ENCODE results near the gene PECR. TPM values are rescaled to one million over a fixed set of nuclear protein-coding genes. Genes with fewer than 3 reads are reported as not detected.

PECR gene
- total RNA-seq, 2 donors from 2014 or later, result 20.2 to 26.6 TPM

DNA sequence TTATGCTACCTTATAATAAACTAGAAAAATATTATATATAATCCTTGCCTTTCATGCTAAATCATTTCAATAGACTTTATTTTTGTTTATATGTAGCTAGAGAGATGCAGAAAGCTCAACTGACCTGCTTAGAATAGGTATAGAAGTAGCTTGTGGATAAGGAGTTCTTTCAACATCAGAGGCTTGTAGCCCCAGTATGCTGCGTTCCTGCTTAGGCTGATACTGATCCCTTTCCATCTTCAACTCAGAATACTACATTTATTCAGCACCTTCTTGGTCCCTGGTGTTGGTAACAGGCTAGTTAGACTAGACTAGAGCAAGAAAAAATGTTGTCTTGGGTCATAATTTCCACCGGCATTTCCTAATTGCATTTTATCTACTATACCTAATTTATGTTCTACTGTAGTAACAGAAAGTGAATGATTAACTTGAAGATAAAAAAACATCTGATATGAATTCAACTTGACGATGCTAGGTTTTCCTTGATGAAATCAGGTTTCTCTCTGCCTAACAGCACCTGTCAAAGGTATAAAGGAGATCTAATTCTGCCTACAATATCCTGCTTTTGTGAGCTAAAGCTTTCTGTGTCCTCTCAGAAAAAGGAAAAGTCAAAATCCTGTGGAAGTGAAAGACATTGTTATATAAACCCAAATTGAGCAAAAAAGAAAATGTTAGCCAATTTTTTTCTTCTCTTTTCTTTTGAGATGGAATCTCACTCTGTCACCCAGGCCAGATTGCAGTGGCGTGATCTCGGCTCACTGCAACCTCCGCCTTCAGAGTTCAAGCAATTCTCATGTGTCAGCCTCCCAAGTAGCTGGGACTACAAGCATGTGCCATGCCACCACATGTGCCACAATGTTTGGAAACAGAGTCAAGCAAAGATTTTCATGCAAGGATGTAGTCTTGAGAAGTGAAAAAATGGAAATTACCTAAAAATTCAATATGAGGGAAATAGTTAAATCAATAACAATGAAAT lies 5.8 kb downstream of the PECR start:
- ATAC-seq (peak; percentile 88), DNase-seq (no peak)

DNA sequence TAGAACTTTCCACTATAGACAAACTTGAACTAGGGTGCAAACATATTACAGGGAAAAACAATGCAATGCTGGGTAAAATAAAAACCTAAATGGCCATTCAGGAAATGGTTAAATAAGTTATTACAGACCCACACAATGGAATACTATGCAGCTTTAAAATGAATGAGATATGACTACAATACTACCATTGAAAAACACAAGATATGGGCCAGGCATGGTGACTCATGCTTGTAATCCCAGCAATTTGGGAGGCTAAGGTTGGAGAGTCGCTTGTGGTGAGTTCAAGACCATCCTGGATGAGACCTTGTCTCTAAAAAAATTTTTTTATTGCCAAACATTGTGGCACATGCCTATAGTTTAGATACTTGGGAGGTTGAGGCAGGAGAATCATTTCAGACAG lies 6.8 kb downstream of the PECR start:
- intact Hi-C loops (cut with DNase I, micrococcal nuclease), result no loop called here
- DNase-seq (no peak), ATAC-seq (no peak)

More for the DNA sequence above, 5.8 kb downstream of the PECR start:
- intact Hi-C loops (cut with DNase I, micrococcal nuclease), result no loop called here

DNA sequence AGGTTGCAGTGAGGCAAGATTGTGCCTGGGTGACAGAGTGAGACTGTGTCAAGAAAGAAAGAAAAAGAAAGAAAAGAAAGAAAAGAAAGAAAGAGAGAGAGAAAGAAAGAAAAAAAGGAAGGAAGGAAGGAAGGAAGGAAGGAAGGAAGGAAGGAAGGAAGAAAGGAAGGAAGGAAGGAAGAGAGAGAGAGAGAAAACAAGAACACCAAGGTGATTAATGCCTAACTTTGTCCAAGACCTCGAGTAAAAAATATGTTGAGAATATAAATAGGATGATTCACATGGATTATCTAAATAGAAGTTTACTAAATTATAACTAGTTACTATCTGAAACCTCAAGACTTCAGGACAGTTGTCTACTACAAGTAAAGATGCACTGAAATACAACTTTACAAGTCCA lies 7.2 kb downstream of the PECR start:
- intact Hi-C loops (cut with DNase I, micrococcal nuclease), result no loop called here
- DNase-seq (no peak), ATAC-seq (no peak)

DNA sequence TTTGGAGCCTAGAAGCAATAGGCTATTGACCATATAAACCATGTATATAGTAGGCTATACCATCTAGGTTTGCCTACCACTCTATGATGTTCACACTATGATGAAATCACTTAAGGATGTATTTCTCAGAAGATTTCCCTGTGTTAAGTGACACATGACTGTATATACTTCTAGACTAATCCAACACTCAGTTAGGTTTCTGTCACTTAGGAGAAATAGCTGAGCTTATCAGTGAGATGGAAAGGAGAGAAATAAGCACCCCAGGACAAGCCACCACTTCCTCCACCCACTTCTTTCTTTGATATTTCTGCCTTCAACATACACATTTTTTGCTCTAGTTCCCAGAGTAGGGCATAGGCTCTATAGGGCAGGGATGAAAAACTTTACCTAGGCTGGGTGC lies 7.8 kb downstream of the PECR start:
- DNase-seq (no peak), ATAC-seq (no peak)
- intact Hi-C loops (cut with DNase I, micrococcal nuclease), result no loop called here

DNA sequence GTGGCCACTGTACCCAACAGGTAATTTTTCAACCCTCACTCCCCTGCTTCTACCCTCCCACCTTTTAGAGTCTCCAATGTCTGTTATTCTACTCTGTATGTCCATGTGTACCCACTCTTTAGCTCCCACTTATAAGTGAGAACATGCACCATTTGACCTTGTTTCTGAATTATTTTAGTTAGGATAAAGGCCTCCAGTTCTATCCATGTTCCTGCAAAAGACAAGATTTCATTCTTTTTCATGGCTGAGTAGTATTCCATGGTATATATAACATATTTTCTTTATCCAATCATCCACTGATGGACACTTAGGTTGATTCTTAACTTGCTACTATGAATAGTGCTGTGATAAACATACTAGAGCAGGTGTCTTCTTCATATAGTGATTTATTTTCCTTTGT lies 9.1 kb downstream of the PECR start:
- intact Hi-C loops (cut with DNase I, micrococcal nuclease), result no loop called here
- DNase-seq (no peak), ATAC-seq (no peak)

DNA sequence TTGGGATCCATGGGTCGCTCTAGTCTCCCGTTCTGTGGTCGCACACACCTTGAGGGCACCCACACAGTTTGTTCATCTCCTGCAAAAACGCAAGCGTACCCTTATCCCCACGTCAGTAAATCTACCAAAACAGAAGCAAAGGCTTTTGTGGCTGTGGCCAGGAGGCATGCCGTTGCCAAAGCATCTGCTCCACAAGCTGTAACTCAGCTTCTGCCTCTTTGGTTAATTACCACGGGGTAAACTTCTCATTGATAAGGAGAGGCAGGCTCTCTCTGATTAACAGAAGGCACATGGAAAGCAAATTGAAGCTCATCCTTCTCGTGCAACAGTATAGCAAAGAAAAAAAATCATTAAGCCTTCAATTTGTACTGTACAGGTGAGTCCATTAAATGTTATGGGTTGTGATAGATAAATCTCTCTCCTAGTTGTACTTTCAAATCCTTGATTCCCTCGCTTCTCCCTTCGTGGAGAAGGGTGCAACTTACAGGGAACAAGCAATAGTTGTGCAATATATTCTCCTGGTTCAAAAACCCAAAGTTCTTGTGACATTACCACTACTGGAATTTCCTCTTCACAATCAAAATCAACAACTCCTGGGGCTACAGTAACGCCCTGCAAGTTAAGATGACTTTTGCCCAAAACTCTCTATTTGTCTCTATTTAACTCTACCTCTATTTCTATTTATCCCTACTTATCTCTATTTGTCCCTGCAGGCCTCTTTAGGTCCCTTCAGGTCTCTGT lies 10.3 kb downstream of the PECR start:
- intact Hi-C loops (cut with DNase I, micrococcal nuclease), result no loop called here
- DNase-seq (no peak), ATAC-seq (no peak)

DNA sequence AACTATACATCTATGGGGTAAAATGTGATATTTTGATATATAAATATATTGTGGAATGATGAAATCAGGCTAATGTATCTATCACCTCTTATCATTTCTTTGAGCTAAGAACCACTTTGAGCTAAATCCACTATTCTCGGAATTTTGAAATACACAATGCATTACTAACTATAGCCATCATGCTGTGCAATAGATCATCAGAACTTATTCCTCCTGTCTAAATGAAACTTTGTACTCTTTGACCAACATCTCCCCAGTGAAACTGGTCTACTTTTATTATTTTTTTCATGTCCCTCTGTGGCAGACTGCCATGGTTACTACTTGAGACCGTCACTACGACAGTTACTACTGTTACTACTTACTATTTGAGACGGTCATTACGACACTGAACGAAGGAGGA lies 11.4 kb downstream of the PECR start:
- no peak for DNase-seq
- ATAC-seq, result no peak
- intact Hi-C loops (cut with DNase I, micrococcal nuclease), result no loop called here

DNA sequence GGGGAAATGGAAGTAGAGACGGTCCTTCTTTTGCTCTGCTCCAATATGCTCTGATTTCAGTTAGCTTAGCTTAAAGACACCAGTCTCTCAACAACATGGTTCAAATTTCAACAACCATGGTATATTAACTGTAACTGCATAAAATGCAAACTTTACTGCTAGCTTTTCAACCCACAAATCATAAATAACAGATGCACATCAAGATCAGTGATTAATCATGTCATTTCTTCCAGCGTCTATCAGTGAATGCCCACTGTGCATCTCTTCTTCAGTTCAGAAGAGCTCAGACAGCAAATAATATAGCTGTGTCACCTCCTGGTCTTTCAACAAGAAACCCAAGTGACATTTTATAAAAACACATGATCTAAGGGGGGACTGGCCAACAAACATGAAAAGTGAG lies 12.6 kb downstream of the PECR start:
- ATAC-seq (no peak), DNase-seq (no peak)
- intact Hi-C loops (cut with DNase I, micrococcal nuclease), result no loop called here

DNA sequence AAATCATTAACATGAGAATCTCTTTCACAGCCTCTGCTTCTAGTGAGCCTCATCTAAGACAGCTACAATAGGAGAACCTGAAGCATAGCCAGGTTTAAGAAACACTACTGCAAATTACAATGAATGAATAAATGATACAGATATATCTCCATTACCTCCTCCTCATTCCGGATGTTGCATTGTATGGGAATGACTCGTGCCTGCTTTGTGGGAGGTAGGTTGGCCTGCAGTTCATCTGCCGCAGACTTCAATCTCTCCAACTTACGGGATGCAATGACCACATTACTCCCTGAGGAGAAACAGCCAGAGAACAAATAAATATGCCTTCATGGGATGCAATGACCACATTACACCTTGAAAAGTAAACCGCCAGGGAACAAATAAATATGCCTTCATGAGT lies 15.4 kb downstream of the PECR start:
- DNase-seq, result no peak
- ATAC-seq, result no peak
- intact Hi-C loops (cut with DNase I, micrococcal nuclease), result no loop called here

DNA sequence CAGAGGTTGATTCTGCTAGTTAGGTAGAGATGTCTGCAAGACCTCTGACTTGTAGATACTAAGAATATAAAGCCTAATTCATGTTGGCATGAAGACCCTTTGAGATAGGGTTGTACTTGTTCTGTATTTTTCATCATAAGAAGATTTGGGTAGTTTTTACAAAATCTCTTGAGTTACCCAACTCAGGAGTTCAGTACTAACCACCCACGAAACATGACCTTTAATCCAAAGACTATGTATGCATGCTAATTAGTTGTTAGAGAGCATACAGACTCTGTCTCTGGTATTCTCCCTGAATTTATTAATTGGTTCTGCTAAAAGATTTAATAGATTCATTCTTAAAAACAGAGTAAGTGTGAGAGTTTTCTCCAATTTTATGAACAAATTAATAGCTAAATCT lies 16.9 kb downstream of the PECR start:
- intact Hi-C loops (cut with DNase I, micrococcal nuclease), result no loop called here
- DNase-seq, result no peak
- ATAC-seq, result no peak

DNA sequence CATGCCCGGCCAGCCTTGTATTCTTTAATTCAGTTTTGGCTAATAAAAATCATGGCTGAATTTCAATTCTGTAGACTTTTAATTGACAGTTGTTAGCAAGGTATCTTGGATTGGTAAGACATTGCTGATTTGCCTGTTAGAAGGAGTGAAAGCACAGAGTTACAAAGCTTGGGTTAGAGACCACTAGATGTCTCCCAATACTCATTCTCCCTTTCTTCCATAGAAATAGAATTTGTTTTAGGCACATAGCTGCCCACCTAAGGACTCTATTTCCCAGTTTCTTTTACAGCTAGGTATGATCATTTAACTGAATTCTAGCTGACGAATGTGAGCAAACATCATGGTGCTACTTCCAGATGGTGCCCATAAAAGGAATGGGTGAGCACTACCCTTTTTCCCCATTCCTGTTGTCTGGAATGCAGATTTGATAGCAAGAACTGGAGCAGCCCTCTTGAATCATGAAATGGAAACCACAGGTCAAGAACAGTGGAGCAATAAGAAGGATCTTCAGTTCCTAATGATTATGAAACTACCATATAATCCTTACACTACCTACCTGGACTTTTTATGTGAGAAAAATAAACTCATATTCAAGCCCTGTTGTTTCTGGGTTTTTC lies 17.5 kb downstream of the PECR start:
- DNase-seq (no peak), ATAC-seq (no peak)
- intact Hi-C loops (cut with DNase I, micrococcal nuclease), result no loop called here

DNA sequence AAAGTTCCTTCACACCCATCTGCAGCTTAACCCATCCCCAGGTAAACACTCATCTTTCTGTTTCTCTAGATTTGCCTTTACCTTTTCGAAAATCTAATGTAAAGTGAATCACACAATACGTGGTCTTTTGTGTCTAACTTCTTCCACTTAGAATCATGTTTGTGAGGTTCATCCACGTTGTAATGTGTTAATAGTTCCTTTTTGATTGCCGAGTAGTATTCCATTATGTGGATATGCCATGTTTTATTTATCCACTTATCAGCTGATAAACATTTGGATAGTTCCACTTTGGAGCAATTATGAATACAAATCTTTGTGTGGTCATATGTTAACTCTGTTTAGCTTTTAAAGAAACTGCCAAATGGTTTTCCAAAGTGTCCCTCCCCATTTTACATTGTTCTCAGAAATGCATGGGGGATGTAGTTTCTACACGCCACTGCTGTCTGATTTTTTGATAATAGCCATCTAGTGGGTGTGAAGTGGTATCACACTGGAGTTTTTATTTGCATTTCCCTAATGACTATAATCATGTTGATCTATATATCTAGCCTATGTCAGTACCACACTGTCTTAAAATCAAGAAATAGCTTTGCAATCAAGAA lies 22.3 kb downstream of the PECR start:
- no peak for ATAC-seq
- intact Hi-C loops (cut with DNase I, micrococcal nuclease), result no loop called here
- no peak for DNase-seq

DNA sequence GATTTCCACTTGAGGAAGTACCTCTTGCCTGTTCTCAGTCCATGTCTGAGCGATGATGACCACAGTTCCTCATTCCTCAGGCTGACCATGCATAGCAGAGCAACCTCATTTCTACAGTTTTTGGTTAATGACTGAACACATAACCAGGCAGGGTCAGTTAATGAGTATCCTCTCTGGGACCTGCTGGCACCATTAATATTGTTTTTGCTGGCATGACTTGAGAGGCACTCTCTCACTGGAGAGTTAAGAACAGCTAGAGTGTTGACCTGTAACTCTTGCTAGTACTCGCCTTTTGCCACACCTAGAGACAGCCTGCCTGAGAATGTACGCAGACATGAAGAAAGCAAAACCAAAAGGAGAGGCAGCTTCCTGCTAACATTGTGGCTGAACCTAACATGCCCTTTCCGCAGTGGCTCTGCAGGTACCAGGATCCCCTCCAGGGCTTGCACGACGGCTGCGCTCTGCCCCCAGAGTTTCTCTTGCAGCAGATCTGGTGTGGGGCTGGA lies 23.9 kb downstream of the PECR start:
- peak; percentile 94 for ATAC-seq
- intact Hi-C loops (cut with DNase I, micrococcal nuclease), result no loop called here
- DNase-seq, result peak; percentile 53 to 67

DNA sequence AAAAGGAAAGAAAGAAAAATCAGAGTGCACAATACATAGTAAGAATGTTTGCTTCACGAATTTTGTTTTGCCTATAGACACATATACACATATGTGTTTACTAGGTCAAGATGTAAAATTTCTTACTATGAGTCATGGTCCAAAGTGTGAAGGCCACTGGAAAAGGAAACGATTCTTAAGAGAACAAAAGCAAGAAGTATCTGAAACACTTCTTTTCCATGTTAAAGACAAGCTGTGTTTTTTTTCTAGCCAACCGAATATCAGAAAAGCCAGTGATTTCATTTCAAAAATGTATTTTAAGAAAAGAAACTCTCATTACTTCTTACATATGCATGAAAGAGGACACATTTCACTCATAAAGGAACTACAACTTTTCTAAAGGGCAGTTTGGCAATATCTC lies 24.9 kb downstream of the PECR start:
- intact Hi-C loops (cut with DNase I, micrococcal nuclease), result no loop called here
- DNase-seq (no peak), ATAC-seq (peak; percentile 77)

DNA sequence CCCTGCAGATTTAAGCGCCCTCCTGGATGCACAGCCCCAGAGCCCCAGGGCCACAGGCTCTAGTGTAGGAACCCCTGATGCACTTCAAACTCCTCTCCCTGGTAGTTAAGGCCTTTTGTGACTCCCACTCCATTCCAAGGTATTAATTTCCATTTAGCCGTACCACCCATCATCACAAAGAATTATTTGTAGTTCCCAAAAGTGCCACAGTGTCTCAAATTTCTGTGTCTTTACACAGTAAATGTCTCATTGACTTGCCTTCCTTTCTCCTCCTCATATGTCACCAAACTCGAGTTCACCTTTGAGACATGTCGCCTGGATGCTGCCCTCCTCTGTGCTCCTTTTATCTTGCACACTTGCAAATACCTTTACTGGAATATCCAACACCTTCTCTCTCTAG lies 25.9 kb downstream of the PECR start:
- no peak for ATAC-seq
- intact Hi-C loops (cut with DNase I, micrococcal nuclease), result no loop called here
- no peak for DNase-seq

DNA sequence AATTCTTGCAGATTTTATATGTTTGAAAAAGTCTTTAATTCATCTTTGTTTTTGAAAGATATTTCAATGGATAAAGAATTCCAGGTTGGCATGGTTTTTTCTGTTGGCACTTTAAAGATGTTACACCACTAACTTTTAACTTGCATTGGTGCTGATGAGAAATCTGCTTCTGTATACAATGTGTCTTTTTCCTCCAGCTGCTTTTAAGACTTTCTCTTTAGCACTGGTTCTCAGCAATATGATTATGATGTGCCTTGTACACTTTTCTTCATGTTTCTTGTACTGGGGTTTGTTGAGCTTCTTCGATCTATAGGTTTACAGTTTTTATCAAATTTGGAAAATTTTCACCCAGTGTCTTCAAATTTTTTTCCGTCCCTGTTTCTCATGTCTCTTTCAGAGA lies 29.2 kb downstream of the PECR start:
- ATAC-seq (no peak), DNase-seq (no peak)
- intact Hi-C loops (cut with DNase I, micrococcal nuclease), result no loop called here

DNA sequence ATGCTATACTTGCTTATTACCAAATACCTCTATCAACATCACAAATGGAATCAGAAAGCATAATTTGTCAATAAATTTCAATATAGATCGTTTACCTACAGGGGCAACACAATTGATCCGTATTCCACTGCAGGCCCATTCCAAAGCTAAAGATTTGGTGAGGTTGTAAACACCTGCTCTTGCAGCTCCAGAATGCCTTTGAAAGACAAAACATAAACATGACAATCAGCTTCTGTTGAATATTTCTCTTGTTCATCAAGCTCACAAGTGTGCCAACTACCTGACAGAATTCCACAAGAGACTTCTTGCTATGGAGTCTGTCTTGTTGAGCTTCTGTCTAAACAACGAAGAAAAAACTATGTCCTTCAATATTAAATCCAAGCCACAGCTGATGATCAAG lies 30.3 kb downstream of the PECR start:
- ATAC-seq (no peak), DNase-seq (no peak)
- intact Hi-C loops (cut with DNase I, micrococcal nuclease), result no loop called here

DNA sequence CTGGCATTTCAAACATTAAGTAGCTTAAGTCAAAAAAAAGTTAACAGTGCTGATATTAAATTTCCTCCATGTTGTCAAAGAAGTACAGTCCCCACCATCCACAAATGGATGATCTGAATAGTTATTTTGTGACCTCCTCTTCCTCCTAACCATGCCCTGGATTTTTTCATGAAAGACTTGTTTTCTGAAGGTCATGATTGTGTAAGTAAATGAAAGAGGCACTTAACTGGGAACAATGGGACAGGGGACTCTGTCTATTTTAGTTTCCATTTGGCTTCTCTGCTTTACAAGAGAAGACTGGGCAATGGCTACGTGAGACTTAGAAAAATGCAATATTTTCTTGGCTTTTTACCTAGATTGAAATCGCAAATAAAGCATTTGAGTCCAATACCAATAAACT lies 32.2 kb downstream of the PECR start:
- DNase-seq (no peak), ATAC-seq (no peak)
- intact Hi-C loops (cut with DNase I, micrococcal nuclease), result no loop called here

DNA sequence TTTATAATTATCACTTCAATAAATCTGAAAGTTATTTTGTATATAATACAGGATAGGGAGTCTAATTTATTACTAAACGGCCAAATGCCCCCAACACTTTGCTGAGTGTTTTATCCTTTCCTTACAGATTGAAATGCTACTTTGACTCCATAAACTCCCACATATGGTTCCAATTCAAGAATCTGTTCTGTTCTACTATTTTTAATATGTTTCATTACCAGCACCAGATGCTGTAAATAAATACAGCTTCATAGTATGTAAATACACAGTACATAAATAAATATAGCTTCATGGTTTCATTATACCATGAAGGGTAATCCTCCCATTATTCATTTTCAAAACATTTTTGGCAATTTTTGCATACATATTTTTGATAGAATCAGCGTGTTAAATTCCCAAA lies 34.2 kb downstream of the PECR start:
- DNase-seq (no peak), ATAC-seq (no peak)
- intact Hi-C loops (cut with DNase I, micrococcal nuclease), result no loop called here

Data from left colon (tissue), 2 donors.